Superior temporal gyrus (tissue), 1 donor: ENCODE measurements around the gene KIF1B.
A peak's percentile ranks its signal among the peaks of the same experiment; 100 is the strongest.

Experiments
- DNase-seq: peaks from one replicate; pipeline ENCODE4 v3.0.0-alpha.2; 2016; ENCODE audit errors: extremely low spot score

Gene KIF1B

GRCh38 chr1:10209905-10210810 lies at the start of gene KIF1B:
Gene KIF1B, plus strand, starts transcription at chr1:10210570. Its CDS starts 21,759 bp downstream, at chr1:10232329.
- DNase-seq = peak; percentile 98

GRCh38 chr1:10160907-10161490 lies 49.4 kb upstream of the KIF1B start:
- DNase-seq = peak; percentile 80

- peak; percentile 52 for DNase-seq
Observed at GRCh38 chr1:10161541-10162290, 48.7 kb upstream of the KIF1B start.

GRCh38 chr1:10168912-10169514 lies 41.4 kb upstream of the KIF1B start:
- no peak for DNase-seq

- DNase-seq = no peak
Observed at GRCh38 chr1:10170239-10170574, 40.2 kb upstream of the KIF1B start.

GRCh38 chr1:10171105-10171767 lies 39.1 kb upstream of the KIF1B start:
- DNase-seq = no peak

GRCh38 chr1:10171995-10172669 lies 38.2 kb upstream of the KIF1B start:
- DNase-seq = no peak

GRCh38 chr1:10173582-10173981 lies 36.8 kb upstream of the KIF1B start:
- DNase-seq = no peak

GRCh38 chr1:10177876-10178275 lies 32.5 kb upstream of the KIF1B start:
- no peak for DNase-seq

- peak; percentile 32 for DNase-seq
Observed at GRCh38 chr1:10178597-10179405, 31.6 kb upstream of the KIF1B start.

GRCh38 chr1:10179406-10180091 lies 30.8 kb upstream of the KIF1B start:
- DNase-seq = peak; percentile 79

GRCh38 chr1:10181154-10181553 lies 29.2 kb upstream of the KIF1B start:
- no peak for DNase-seq

GRCh38 chr1:10185759-10186158 lies 24.6 kb upstream of the KIF1B start:
- no peak for DNase-seq

GRCh38 chr1:10186331-10187025 lies 23.9 kb upstream of the KIF1B start:
- DNase-seq = no peak

- no peak for DNase-seq
Observed at GRCh38 chr1:10187026-10187334, 23.4 kb upstream of the KIF1B start.

GRCh38 chr1:10188133-10188650 lies 22.2 kb upstream of the KIF1B start:
- no peak for DNase-seq

- DNase-seq = no peak
Observed at GRCh38 chr1:10189659-10190058, 20.7 kb upstream of the KIF1B start.

GRCh38 chr1:10192263-10192662 lies 18.1 kb upstream of the KIF1B start:
- no peak for DNase-seq

GRCh38 chr1:10193288-10193687 lies 17.1 kb upstream of the KIF1B start:
- DNase-seq = no peak
